Stimulated activated CD8-positive, alpha-beta memory T cell treated with anti-CD3 and anti-CD28 coated beads, Interleukin-12 subunit alpha, Interleukin-12 subunit beta, amount 100 ng/mL, for 4 hours (primary cell): Measurements from ENCODE around the gene RNF121.

Experiments used
- DNase-seq: peaks from one replicate; pipeline ENCODE4 v3.0.0-alpha.2; 2020; ENCODE audit warnings: low read depth

The RNF121 gene

DNA sequence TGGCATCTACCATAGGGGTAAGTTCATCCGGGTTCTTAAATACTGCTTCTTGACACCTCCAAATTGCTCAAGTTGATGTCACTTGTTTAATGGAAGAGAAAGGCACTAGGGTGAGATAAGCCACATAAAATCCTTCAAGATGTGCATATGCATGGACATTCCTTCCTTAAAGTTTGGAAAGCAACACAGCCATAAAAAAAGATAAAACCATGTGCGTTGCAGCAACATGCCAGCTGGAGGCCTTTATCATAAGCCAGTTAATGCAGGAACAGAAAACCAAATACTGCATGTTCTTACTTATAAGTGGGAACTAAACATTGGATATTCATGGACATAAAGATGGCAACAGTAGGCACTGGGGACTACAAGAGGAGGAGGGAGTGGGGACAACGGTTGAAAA is 61.9 kb downstream of the RNF121 start:
- DNase-seq, result no peak

DNA sequence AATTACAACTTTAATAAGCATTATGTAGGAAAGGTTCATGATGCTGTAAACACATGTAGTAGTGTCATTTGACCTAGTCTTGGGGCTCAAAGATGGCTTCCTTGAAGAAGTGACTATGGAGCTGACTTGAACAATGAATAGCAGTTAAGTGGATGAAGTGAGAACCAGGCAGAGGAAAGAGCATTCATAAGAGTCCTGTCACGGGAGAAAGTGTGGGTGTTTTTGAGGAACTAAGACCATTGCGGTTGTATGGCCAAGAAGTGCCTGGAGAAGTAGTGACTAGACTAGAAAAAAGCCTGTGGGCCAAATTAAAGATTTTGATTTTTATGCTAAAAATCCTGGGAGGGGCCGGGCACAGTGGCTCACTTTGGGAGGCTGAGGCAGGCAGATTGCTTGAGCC is 62.6 kb downstream of the RNF121 start:
- DNase-seq, result no peak

DNA sequence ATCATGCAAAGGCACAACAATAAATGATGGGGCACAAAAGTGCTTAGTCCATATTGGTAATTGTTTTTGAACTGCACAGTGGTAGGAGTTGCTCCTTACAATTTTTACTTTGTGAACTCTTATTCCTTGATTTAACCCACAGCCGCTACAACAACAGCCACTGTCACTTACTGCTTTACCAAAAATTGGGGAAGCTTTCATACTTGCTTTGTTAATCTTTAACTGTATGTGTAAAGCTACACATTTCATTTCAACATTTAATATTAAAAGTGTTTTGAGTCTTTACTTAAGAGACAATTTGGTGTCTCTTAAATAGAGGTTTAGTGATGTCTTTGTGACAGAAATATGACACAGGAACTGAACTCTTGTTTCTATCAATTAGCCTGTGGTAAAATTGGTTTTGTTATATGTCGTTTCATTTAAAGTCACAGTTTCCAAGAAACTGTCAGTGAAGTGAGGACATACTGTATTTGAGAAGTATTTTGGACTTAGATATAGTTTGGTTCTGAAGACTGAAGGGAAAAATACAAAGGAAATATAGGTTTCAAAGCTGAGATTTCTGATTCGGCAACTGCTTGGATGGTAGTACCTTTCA is 63.4 kb downstream of the RNF121 start:
- DNase-seq, result no peak

- no peak for DNase-seq
Measured at GRCh38 chr11:71994786-71995185, 65.9 kb downstream of the RNF121 start.

GRCh38 chr11:71995726-71996291 is 67.0 kb downstream of the RNF121 start:
- no peak for DNase-seq

DNA sequence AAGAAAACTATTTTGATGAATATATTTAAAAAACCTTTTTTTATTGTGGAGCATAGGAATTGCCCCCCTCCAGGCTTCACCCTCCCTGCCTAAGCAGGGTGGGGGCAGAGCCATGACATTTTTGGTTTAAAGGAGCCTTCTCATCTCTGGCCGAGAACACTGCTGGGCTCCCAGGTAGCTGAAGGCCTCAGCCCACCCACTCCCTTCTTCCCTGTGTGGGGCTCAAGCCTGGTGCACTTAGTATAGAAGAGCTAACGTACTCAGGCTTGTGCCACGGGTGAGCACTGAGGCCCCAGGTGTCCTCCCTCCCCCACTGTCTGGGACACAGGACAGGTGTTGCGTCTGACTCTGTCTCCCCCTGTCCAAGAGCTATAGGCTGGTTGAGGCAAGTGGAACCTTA is 67.7 kb downstream of the RNF121 start:
- no peak for DNase-seq

GRCh38 chr11:71996946-71997345 is 68.1 kb downstream of the RNF121 start:
- DNase-seq, result no peak

GRCh38 chr11:71997594-71997993 is 68.7 kb downstream of the RNF121 start:
- DNase-seq, result no peak

- DNase-seq, result no peak
Measured at GRCh38 chr11:71998061-71998460, 69.2 kb downstream of the RNF121 start.

DNA sequence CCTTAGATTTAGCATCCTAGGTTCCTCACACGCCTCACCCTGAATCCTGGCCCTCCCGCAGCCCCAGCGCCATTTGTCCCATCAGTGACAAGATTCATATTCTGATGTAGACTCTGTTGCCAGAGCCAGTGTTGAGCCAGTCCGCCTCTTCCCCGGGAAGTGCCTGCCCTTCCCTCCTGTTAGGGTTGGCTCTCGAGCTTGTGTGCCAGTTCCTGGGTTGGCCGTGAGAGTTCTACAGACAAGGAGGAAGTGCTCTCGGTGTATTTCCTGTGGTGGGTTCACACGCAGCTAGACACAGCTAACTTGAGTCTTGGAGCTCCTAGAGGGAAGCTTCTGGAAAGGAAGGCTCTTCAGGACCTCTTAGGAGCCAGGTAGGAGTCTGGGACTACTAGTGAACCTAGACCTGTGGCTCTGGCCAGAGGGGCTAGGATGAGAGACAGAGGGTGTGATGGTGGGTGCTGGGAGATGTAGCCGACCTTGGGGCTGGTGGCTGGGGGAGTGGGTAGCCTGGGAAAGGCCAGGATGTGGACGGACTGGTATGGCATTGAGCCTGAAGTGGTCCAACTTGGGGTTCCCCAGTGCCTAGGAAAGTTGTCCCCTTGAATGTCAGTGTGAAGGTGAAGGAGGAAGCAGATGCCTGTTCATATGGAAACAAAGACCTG is 69.9 kb downstream of the RNF121 start, which contains the start of gene IL18BP:
Gene IL18BP (plus strand): TSS at position 261 of the 662 bp plus-strand sequence. CDS start 1,076 bp downstream, outside the sequence.
- DNase-seq, result no peak

GRCh38 chr11:71999362-71999761 is 70.5 kb downstream of the RNF121 start:
- DNase-seq, result no peak

- no peak for DNase-seq
Measured at GRCh38 chr11:71999798-72000197, 71.0 kb downstream of the RNF121 start.

DNA sequence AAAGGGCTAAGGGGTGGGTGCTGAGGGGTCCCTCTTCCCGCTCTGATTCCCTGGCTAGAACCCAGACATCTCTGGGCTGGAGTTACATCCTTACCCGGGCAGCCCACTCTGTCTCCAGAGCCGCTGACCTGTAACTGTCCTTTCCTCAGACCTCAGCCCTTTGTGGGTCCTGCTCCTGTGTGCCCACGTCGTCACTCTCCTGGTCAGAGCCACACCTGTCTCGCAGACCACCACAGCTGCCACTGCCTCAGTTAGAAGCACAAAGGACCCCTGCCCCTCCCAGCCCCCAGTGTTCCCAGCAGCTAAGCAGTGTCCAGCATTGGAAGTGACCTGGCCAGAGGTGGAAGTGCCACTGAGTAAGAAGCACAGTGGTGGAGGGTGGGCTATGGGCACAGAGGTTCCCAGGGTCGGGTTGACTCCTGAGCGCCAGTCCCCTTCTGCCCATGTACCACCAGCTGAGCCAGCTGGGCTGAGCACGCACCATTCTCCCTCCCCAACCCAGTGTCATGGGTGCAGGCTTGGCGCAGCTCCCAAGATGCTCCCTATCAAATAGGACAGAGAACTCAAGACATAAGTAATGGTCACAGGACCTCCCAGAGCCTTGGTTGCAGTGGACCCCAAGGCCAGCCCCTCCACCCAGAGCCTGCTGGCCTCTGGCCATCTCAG is 71.5 kb downstream of the RNF121 start:
- no peak for DNase-seq

- DNase-seq, result no peak
Measured at GRCh38 chr11:72001285-72001684, 72.4 kb downstream of the RNF121 start.

GRCh38 chr11:72001834-72002591 is 73.2 kb downstream of the RNF121 start:
- DNase-seq, result no peak

GRCh38 chr11:72002841-72003775 is 74.3 kb downstream of the RNF121 start:
- DNase-seq, result no peak

GRCh38 chr11:72003776-72004171 is 74.9 kb downstream of the RNF121 start:
- DNase-seq, result no peak

DNA sequence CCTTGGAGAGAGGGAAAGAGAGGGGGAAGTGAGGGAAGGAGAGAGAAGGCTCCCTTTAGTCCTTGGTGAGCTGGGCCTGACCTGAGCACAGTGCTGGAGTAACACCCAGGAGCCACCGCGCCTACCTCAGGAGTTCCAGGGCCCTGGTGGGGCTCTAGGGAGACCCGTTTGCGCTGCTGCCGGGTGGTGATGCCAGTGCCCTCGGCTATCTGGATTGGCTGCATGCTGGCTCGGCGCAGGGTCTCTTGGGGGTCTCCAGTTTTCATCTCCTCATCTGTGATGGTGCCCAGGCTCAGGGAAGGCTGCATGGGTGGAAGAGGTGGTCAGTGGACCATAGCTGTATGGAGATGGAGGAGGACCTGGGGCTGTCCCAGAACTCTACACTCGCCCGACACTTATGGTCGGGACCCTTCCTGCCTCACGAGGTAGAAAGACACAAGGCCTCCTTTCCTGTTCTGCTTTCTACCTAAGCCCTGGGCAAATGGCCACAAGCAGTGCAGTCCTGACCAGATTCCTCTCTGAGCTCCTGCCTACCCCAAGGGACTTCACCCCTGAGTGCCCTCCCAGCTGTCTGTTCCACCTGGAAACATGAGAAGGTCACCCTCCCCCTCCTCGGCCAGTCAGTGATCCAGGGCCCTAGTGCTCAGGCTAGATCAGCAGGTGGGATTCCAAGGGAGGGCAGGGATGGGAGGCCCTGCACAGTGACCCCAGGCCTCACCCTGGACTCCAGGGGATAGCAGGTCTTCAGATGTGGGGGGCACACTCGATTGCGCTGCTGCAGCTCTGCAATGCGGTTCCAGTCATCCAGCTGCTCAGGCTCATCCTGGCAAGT is 75.9 kb downstream of the RNF121 start:
- DNase-seq, result no peak

DNA sequence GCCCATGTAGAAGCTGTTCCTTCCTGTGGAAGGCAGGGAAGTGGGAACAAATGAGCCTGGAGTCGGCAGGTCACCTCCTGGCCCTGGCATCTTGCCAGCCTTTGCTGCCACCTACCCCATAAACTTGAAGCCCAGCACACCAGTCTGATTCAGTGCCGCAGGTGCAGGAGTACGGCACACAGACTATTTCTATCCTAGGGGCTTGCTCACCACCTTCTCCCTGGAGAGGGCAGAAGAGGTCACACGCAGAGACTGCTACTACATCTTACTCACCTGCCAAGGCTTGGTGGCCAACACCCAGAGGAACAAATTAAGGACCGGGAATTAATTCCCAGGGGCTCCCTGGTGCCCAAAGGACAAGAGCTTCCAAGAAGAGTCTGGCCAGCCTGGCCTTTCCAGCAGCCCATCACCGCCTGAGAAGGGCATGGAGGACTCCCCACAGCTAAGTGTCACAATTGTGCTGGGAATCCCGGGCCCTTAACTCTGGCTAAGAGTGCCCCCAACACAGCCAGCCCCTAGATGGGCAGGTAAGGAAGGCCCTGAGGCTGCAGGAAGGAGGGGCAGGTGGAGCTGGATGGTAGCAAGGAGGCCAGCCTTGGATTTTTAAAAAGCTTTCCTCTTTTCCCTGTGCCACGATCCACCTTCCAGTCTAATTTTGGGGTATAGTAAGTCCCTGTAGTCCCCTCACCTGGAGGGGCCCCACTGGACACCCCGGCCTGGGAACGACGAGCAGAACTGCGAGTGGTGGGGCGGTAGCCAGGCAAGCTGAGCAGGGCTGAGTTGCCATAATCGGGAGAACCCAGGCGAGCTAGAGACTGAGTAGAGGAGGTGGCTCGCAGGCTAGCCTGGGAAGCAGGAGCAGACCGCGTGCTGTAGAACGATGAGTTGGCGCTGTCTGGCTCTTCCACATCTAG is 76.8 kb downstream of the RNF121 start:
- DNase-seq, result no peak
